Measurements from ENCODE around the gene ADSL. TPM values are rescaled to one million over a fixed set of nuclear protein-coding genes. Genes with fewer than 3 reads are reported as not detected.

ADSL gene
- total RNA-seq, 1 experiment from 2014 or later: 126 TPM

DNA sequence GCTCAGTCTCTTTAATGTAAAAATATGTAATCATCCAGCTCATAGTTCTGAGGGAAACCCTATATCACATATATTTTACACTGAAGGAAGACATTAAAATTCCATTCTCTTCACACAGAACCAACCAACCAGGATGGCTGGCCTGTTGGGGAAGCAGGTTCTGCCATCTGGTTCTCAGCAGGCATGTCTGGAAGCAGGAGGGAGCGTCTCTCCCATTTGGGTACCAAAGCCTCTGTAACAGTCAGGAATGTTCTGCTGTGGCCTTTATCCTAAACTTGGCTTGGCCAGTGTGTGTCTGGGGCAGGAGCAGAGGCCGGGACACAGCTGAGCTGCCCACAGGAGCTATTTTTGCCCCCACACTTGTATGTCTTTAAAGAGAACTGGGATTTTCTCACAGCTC, 53.3 kb downstream of the ADSL start:
- TF ChIP-seq, protein P1, sequence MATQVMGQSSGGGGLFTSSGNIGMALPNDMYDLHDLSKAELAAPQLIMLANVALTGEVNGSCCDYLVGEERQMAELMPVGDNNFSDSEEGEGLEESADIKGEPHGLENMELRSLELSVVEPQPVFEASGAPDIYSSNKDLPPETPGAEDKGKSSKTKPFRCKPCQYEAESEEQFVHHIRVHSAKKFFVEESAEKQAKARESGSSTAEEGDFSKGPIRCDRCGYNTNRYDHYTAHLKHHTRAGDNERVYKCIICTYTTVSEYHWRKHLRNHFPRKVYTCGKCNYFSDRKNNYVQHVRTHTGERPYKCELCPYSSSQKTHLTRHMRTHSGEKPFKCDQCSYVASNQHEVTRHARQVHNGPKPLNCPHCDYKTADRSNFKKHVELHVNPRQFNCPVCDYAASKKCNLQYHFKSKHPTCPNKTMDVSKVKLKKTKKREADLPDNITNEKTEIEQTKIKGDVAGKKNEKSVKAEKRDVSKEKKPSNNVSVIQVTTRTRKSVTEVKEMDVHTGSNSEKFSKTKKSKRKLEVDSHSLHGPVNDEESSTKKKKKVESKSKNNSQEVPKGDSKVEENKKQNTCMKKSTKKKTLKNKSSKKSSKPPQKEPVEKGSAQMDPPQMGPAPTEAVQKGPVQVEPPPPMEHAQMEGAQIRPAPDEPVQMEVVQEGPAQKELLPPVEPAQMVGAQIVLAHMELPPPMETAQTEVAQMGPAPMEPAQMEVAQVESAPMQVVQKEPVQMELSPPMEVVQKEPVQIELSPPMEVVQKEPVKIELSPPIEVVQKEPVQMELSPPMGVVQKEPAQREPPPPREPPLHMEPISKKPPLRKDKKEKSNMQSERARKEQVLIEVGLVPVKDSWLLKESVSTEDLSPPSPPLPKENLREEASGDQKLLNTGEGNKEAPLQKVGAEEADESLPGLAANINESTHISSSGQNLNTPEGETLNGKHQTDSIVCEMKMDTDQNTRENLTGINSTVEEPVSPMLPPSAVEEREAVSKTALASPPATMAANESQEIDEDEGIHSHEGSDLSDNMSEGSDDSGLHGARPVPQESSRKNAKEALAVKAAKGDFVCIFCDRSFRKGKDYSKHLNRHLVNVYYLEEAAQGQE (IDR thresholded peaks at IDR 0.05; ENCODE audit: low read depth): no peak
- TF ChIP-seq SIN3A (IDR thresholded peaks at IDR 0.05; ENCODE audit: low read depth) (no peak), YY1 (IDR thresholded peaks at IDR 0.05; ENCODE audit: extremely low read depth, insufficient replicate concordance, low read depth, low read length) (no peak), ZNF274 (IDR thresholded peaks at IDR 0.05; ENCODE audit: low read depth, low read length) (no peak), TCF7L2 (IDR thresholded peaks at IDR 0.05; ENCODE audit: borderline replicate concordance, extremely low read depth, insufficient read depth, insufficient read length) (no peak), SP1 (IDR thresholded peaks at IDR 0.05; ENCODE audit: low read depth) (no peak), CBX3 (IDR thresholded peaks at IDR 0.05; ENCODE audit: low read depth) (no peak), POLR2A (IDR thresholded peaks at IDR 0.05; ENCODE audit: borderline replicate concordance, extremely low read depth, insufficient read depth, insufficient read length) (no peak), JUND (IDR thresholded peaks at IDR 0.05) (no peak), EZH2 (IDR thresholded peaks at IDR 0.05) (no peak), RAD21 (IDR thresholded peaks at IDR 0.05; ENCODE audit: low read depth) (no peak), ZFX (IDR thresholded peaks at IDR 0.05) (no peak)
- TF ChIP-seq, protein P2, sequence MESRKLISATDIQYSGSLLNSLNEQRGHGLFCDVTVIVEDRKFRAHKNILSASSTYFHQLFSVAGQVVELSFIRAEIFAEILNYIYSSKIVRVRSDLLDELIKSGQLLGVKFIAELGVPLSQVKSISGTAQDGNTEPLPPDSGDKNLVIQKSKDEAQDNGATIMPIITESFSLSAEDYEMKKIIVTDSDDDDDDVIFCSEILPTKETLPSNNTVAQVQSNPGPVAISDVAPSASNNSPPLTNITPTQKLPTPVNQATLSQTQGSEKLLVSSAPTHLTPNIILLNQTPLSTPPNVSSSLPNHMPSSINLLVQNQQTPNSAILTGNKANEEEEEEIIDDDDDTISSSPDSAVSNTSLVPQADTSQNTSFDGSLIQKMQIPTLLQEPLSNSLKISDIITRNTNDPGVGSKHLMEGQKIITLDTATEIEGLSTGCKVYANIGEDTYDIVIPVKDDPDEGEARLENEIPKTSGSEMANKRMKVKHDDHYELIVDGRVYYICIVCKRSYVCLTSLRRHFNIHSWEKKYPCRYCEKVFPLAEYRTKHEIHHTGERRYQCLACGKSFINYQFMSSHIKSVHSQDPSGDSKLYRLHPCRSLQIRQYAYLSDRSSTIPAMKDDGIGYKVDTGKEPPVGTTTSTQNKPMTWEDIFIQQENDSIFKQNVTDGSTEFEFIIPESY (IDR thresholded peaks at IDR 0.05; ENCODE audit: extremely low read depth, insufficient replicate concordance, low read length): no peak
- TF ChIP-seq, protein P3, sequence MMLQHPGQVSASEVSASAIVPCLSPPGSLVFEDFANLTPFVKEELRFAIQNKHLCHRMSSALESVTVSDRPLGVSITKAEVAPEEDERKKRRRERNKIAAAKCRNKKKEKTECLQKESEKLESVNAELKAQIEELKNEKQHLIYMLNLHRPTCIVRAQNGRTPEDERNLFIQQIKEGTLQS (IDR thresholded peaks at IDR 0.05): no peak
- TF ChIP-seq, protein P4, sequence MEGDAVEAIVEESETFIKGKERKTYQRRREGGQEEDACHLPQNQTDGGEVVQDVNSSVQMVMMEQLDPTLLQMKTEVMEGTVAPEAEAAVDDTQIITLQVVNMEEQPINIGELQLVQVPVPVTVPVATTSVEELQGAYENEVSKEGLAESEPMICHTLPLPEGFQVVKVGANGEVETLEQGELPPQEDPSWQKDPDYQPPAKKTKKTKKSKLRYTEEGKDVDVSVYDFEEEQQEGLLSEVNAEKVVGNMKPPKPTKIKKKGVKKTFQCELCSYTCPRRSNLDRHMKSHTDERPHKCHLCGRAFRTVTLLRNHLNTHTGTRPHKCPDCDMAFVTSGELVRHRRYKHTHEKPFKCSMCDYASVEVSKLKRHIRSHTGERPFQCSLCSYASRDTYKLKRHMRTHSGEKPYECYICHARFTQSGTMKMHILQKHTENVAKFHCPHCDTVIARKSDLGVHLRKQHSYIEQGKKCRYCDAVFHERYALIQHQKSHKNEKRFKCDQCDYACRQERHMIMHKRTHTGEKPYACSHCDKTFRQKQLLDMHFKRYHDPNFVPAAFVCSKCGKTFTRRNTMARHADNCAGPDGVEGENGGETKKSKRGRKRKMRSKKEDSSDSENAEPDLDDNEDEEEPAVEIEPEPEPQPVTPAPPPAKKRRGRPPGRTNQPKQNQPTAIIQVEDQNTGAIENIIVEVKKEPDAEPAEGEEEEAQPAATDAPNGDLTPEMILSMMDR (IDR thresholded peaks at IDR 0.05 in 2 of 3, conservative IDR thresholded peaks at IDR 0.05 in 1 of 3; ENCODE audit: borderline replicate concordance in 1 of 3, insufficient read depth in 1 of 3, low read depth in 2 of 3, low read length in 2 of 3): no peak
- ATAC-seq (no peak), DNase-seq (ENCODE audit: low read depth, low spot score) (no peak)
- Histone ChIP-seq H3K4me2 (ENCODE audit: low read length) (no peak overlapping the region), H3K27ac (ENCODE audit: low read depth, low read length) (no peak overlapping the region), H3K9ac (ENCODE audit: low read length) (no peak overlapping the region), H4K20me1 (ENCODE audit: insufficient read depth) (no peaks in the 10 kb centered on the region), H3K79me2 (ENCODE audit: insufficient read depth, low read length) (peaks cover 6% of the 10 kb centered on the region; the same call in 1 of the 2 replicates), H3K4me3 (replicated peaks in 1 of 2; ENCODE audit: low read depth in 1 of 2, low read length in 2 of 2) (no peak overlapping the region), H3K36me3 (ENCODE audit: control insufficient read depth in 1 of 2, insufficient read depth in 2 of 2, low read length in 2 of 2) (peaks cover 0 to 12% of the 10 kb centered on the region in 2 experiments), H3K4me1 (ENCODE audit: control insufficient read depth in 1 of 2, insufficient read depth in 2 of 2, low read length in 2 of 2) (peaks cover 6 to 9% of the 10 kb centered on the region in 2 experiments; a peak in 2 of 4 replicates), H3K27me3 (ENCODE audit: insufficient read depth, low read length) (no peaks in the 10 kb centered on the region), H2AFZ (ENCODE audit: low read depth, low read length, poor library complexity, severe bottlenecking) (no peak overlapping the region), H3K9me3 (ENCODE audit: control insufficient read depth in 1 of 2, insufficient read depth in 1 of 2, low read depth in 1 of 2, low read length in 2 of 2) (no peaks in the 10 kb centered on the region), H3K9me2 (ENCODE audit: insufficient read depth) (no peaks in the 10 kb centered on the region)
- POLR2A ChIA-PET: no interaction called here
- RAD21 ChIA-PET (ENCODE audit: low non-redundant PET in 1 of 2, low total read pairs in 2 of 2, uncharacterized antibody in 2 of 2, unreplicated experiment in 2 of 2): no interaction called here
- BruUV-seq (replicated peaks): no TSS peak
- intact Hi-C loops (cut with micrococcal nuclease): no loop called here
- CTCF ChIA-PET: interaction anchor here (1.5 kb wide), 1 partner anchor 499 kb away, joined by 3 read pairs; no protein-coding TSS in a partner anchor

All from HCT116 (cell line).